K562 (cell line): ENCODE measurements around the gene SAP25. TPM values are rescaled to one million over a fixed set of nuclear protein-coding genes. Genes with fewer than 3 reads are reported as not detected.

Experiments
- CBFA2T3 ChIP-seq: fragments of 450-650 bp; IDR thresholded peaks from 2 replicates; pipeline ENCODE4 v1.6.1; 2017
- CHD1 ChIP-seq: fragments of 200-600 bp; sonication (generic); IDR thresholded peaks from one replicate; pipeline ENCODE4 v1.6.1; 2012; ENCODE audit warnings: mild to moderate bottlenecking, moderate library complexity, low read length, inconsistent platforms
- ELF4 ChIP-seq: fragments of 450-650 bp; formaldehyde crosslinking; IDR thresholded peaks from 2 replicates; pipeline ENCODE4 v1.4.0; 2022; ENCODE audit warnings: missing genetic modification characterization
- JUND ChIP-seq, 2 experiments: IDR thresholded peaks; 2 replicates in 1 of 2; 3 replicates in 1 of 2; pipeline ENCODE4 v1.6.1; 2011; ENCODE audit warnings: borderline replicate concordance in 2 of 2, low read depth in 2 of 2, low read length in 2 of 2, improper control_type of control experiment in 1 of 2, missing biosample characterization in 1 of 2, missing genetic modification characterization in 1 of 2, missing genetic modification reagents in 1 of 2
- RBM25 ChIP-seq: fragments of 200-400 bp; formaldehyde crosslinking; IDR thresholded peaks from 2 replicates; pipeline ENCODE4 v1.6.1; 2018; ENCODE audit warnings: low read length, low read depth, moderate library complexity; ENCODE audit not compliant: severe bottlenecking
- SUPT5H ChIP-seq: fragments of 450-650 bp; IDR thresholded peaks from 2 replicates; pipeline ENCODE4 v1.6.1; 2016
- XRCC4 ChIP-seq: IDR thresholded peaks from one replicate; pipeline ENCODE4 v1.6.1; 2011; ENCODE audit not compliant: insufficient read depth, insufficient read length; ENCODE audit errors: extremely low read depth
- YBX1 ChIP-seq: fragments of 450-650 bp; IDR thresholded peaks from 2 replicates; pipeline ENCODE4 v1.7.1; 2016; ENCODE audit warnings: mild to moderate bottlenecking
- ZBED1 ChIP-seq: IDR thresholded peaks from 2 replicates; pipeline ENCODE4 v1.6.1; 2014
- ZC3H4 ChIP-seq: sonication (generic); formaldehyde crosslinking; IDR thresholded peaks from 2 replicates; pipeline ENCODE4 v1.9.0; 2021; ENCODE audit warnings: missing genetic modification reagents, borderline replicate concordance
- ZKSCAN1 ChIP-seq: fragments of 150-350 bp; IDR thresholded peaks from 2 replicates; pipeline ENCODE4 v1.6.1; 2016; ENCODE audit warnings: low read depth, low read length
- ZNF140 ChIP-seq: fragments of 250-450 bp; sonication (Bioruptor Pico); IDR thresholded peaks from 2 replicates; pipeline ENCODE4 v1.8.0; 2021; ENCODE audit warnings: moderate library complexity, mild to moderate bottlenecking, inconsistent platforms
- ZNF174 ChIP-seq: fragments of 250-450 bp; sonication (Bioruptor Pico); IDR thresholded peaks from 2 replicates; pipeline ENCODE4 v1.4.0; 2020; ENCODE audit warnings: mild to moderate bottlenecking
- ZNF217 ChIP-seq: sonication (generic); formaldehyde crosslinking; IDR thresholded peaks from 2 replicates; pipeline ENCODE4 v1.8.0; 2022; ENCODE audit warnings: mild to moderate bottlenecking, missing genetic modification reagents
- ZNF3 ChIP-seq: fragments of 250-450 bp; sonication (Bioruptor Pico); IDR thresholded peaks from 2 replicates; pipeline ENCODE4 v1.5.0; 2021; ENCODE audit warnings: mild to moderate bottlenecking, moderate library complexity
- polyA plus RNA-seq, 8 experiments: library from polyadenylated mRNA; depleted of rRNA in 4 of 8; stranded (reverse) in 5 of 8; unstranded in 3 of 8; fragments of >200 nt; fragmentation: Nextera tagmentation in 2 of 8; fragmentation: Illumina TruSeq in 1 of 8; extraction: Ambion mirVana in 2 of 8; extraction: Trizol in 1 of 8; gene quantifications; 2 replicates each; pipeline versions ENCODE4 v1.2.1 to v1.2.3, GENCODE V29; 2011 to 2014; ENCODE audit warnings: inconsistent platforms in 1 of 8, missing spikeins in 1 of 8
- total RNA-seq, 7 experiments: library from RNA; depleted of rRNA in 6 of 7; stranded (reverse); fragments of >200 nt in 6 of 7; fragmentation: Illumina TruSeq in 2 of 7; extraction: Trizol in 2 of 7; gene quantifications; 2 replicates each; pipeline versions ENCODE4 v1.2.1 to v1.2.3, GENCODE V29; 2011 to 2021; ENCODE audit warnings: low replicate concordance in 1 of 7
- TF ChIP-seq, protein P1 (sequence below): fragments of 450-650 bp; IDR thresholded peaks from 2 replicates; pipeline ENCODE4 v1.6.1; 2016; ENCODE audit warnings: mild to moderate bottlenecking, moderate library complexity

SAP25 gene
- total and polyA plus RNA-seq, 9 of the 15 experiments (the other 6 are each of a cell fraction or from before 2014, with no cell fraction given) = 0.13 to 5.3 (median 0.78) TPM; not detected in 1

DNA sequence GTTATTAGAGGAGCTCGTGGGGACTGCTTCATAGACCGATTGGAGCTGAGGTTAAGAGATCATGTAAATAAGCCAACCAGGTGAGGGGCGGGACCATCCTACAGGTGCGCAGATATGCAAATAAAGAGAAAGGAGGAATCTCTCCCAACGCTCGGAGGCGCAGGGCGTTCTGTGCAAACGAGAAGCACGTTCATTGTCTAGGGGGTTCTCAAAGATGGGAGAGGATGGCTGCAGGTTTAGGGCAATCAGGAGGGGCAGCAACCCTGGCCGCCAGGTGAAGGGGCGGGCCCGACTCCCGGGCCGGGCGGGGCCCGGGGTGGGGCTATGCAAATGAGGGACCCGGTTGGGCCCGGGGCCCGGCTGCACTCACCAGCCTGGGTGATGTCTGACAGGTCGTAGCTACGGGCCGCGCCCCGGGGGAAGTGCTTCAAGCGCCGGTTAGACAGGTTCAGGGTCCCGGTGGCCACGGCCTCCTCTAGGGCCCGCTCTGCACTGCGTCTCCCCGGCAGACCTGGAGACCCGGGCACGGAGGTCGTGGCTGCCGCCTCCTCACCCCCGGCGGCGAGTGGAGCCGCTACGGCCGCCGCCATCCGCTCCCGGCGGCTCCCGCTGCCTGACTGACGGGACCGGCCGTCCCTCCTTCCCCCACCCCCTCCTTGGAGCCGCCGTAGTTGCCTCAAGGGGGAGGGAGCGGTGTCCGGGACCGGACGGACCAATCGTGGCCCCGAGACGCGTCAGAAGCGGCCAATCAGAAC lies 12.0 kb upstream of the SAP25 start, which contains the start of gene LRCH4 (continued):
- TF ChIP-seq, protein P1, sequence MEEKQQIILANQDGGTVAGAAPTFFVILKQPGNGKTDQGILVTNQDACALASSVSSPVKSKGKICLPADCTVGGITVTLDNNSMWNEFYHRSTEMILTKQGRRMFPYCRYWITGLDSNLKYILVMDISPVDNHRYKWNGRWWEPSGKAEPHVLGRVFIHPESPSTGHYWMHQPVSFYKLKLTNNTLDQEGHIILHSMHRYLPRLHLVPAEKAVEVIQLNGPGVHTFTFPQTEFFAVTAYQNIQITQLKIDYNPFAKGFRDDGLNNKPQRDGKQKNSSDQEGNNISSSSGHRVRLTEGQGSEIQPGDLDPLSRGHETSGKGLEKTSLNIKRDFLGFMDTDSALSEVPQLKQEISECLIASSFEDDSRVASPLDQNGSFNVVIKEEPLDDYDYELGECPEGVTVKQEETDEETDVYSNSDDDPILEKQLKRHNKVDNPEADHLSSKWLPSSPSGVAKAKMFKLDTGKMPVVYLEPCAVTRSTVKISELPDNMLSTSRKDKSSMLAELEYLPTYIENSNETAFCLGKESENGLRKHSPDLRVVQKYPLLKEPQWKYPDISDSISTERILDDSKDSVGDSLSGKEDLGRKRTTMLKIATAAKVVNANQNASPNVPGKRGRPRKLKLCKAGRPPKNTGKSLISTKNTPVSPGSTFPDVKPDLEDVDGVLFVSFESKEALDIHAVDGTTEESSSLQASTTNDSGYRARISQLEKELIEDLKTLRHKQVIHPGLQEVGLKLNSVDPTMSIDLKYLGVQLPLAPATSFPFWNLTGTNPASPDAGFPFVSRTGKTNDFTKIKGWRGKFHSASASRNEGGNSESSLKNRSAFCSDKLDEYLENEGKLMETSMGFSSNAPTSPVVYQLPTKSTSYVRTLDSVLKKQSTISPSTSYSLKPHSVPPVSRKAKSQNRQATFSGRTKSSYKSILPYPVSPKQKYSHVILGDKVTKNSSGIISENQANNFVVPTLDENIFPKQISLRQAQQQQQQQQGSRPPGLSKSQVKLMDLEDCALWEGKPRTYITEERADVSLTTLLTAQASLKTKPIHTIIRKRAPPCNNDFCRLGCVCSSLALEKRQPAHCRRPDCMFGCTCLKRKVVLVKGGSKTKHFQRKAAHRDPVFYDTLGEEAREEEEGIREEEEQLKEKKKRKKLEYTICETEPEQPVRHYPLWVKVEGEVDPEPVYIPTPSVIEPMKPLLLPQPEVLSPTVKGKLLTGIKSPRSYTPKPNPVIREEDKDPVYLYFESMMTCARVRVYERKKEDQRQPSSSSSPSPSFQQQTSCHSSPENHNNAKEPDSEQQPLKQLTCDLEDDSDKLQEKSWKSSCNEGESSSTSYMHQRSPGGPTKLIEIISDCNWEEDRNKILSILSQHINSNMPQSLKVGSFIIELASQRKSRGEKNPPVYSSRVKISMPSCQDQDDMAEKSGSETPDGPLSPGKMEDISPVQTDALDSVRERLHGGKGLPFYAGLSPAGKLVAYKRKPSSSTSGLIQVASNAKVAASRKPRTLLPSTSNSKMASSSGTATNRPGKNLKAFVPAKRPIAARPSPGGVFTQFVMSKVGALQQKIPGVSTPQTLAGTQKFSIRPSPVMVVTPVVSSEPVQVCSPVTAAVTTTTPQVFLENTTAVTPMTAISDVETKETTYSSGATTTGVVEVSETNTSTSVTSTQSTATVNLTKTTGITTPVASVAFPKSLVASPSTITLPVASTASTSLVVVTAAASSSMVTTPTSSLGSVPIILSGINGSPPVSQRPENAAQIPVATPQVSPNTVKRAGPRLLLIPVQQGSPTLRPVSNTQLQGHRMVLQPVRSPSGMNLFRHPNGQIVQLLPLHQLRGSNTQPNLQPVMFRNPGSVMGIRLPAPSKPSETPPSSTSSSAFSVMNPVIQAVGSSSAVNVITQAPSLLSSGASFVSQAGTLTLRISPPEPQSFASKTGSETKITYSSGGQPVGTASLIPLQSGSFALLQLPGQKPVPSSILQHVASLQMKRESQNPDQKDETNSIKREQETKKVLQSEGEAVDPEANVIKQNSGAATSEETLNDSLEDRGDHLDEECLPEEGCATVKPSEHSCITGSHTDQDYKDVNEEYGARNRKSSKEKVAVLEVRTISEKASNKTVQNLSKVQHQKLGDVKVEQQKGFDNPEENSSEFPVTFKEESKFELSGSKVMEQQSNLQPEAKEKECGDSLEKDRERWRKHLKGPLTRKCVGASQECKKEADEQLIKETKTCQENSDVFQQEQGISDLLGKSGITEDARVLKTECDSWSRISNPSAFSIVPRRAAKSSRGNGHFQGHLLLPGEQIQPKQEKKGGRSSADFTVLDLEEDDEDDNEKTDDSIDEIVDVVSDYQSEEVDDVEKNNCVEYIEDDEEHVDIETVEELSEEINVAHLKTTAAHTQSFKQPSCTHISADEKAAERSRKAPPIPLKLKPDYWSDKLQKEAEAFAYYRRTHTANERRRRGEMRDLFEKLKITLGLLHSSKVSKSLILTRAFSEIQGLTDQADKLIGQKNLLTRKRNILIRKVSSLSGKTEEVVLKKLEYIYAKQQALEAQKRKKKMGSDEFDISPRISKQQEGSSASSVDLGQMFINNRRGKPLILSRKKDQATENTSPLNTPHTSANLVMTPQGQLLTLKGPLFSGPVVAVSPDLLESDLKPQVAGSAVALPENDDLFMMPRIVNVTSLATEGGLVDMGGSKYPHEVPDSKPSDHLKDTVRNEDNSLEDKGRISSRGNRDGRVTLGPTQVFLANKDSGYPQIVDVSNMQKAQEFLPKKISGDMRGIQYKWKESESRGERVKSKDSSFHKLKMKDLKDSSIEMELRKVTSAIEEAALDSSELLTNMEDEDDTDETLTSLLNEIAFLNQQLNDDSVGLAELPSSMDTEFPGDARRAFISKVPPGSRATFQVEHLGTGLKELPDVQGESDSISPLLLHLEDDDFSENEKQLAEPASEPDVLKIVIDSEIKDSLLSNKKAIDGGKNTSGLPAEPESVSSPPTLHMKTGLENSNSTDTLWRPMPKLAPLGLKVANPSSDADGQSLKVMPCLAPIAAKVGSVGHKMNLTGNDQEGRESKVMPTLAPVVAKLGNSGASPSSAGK = no peak
- TF ChIP-seq ZNF217 (CRISPR knock-in tag) (no peak), CHD1 (peak; percentile 99), ZC3H4 (CRISPR knock-in tag) (no peak; the same call in 1 of the 2 replicates), RBM25 (no peak), CBFA2T3 (peak; percentile 18; the same call in 1 of the 2 replicates), ZNF3 (CRISPR knock-in tag) (no peak), JUND (IDR thresholded peaks at IDR 0.05; ENCODE audit: borderline replicate concordance, low read depth, low read length) (no peak; the same call in 1 of the 2 replicates), JUND (tag; IDR thresholded peaks at IDR 0.05; ENCODE audit: borderline replicate concordance, low read depth, low read length) (peak; percentile 65; the same call in 1 of the 3 replicates), ZKSCAN1 (peak; percentile 45; the same call in 1 of the 2 replicates), ZNF140 (CRISPR knock-in tag) (no peak), ZNF174 (no peak), YBX1 (no peak), XRCC4 (no peak), ELF4 (no peak), ZBED1 (peak; percentile 67; the same call in 1 of the 2 replicates), SUPT5H (peak; percentile 99)
